HG03469 (cell line): ENCODE measurements around the gene NUCB2.

Experiments used
- ATAC-seq: cut with Tn5 transposase; IDR thresholded peaks from one replicate; pipeline ENCODE4 v1.9.1; 2021; ENCODE audit warnings: mild to moderate bottlenecking, moderate library complexity, moderate number of reproducible peaks; ENCODE audit not compliant: unreplicated experiment

NUCB2 gene

DNA sequence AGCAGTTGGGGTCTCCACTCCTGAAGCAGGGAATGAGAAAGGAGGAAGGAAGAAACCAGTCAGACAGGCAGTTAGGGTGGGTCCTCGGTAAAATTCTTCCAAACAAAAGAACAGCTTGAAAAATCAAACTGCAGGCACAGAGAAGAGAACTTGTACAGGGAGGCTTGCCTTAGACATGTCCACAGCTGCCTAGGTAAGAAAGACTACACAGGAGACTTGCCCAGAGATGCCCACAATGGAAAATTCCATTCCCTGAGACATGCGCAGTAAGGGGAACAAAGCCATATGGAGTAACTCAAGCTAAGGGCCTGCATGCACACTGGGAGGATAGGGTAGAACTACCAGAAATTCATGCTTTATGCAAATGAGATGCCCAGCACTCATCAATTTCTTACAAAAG, 102.1 kb downstream of the NUCB2 start:
- ATAC-seq: no peak

- ATAC-seq: no peak
Observed at GRCh38 chr11:17379383-17380180, 103.0 kb downstream of the NUCB2 start.

DNA sequence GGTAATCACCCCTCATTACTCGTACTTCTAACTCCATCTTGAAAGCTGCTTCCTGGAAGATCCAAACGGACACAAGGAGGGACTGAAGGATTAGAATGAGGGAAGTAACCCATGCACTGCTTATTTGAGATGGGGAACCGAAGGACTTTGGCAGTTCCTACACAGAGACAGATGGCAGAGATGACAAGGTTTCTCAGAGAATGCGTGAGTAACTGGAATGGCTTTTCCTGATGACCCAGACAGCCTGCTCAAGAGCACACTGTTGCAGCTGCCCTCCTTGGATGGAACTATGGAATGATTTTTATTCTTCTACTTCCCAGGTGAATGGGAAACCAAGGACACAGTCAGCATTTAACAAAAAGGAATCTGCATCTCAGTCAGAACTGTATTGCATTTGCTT, 104.6 kb downstream of the NUCB2 start:
- ATAC-seq: no peak
